Mesenteric fat pad (tissue), 1 donor: ENCODE results near the gene UQCR11. TPM values are rescaled to one million over a fixed set of nuclear protein-coding genes. Genes with fewer than 3 reads are reported as not detected.

Source experiments
- DNase-seq: peaks from one replicate; pipeline ENCODE4 v3.0.0-alpha.2; 2020; ENCODE audit warnings: low spot score
- total RNA-seq: library from RNA; stranded (reverse); fragmentation: NEBNext Ultra II Directional; extraction: Animal tissue kit (Norgen Biotek cat#: 25700); gene quantifications from one replicate; pipeline ENCODE4 v1.2.1, GENCODE V29; 2021
- donor health status: DM: yes; HTN: yes; CAD: no.

The UQCR11 gene
- total RNA-seq, 1 donor from 2014 or later, result 239 TPM

- peak; percentile 95 for DNase-seq
These were observed 13.1 kb downstream of the UQCR11 start for GRCh38 chr19:1592024-1592754.

GRCh38 chr19:1591421-1592023 lies 13.7 kb downstream of the UQCR11 start:
- no peak for DNase-seq

DNA sequence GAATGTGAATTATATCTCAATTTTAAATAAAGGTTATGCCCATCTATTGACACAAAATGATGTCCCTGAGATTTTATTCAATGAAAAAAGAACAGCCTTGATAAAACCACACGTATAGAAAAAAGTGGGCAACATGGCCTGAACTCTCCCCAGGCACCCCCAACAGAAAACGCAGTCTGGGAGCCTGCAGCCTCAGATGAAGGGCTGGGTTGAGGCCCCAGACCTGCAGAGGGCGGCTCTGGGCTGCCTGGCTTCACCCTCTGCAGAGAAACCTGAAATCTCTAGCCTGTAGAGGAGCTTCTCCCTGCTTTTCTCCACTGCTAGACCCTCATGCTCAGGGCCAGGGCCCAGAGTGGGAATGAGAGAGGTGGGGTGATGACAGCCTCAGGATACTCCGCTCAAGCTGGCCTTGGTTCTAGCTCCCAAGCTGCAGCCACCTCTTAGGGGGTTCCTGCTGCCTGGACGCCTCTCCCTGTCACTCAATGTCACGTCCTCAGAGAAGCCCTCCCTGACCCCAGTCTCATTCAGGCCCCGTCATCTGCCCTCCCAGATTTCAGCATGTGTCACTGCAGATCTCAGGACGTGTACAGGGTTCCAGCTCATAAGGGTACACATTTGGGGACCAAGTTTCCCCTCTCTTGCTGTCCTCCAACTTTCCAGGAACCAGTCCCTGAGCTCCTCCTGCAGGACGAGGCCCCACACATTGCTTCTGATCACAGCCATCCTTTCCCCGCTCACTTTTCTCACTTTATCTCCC lies 14.4 kb downstream of the UQCR11 start:
- no peak for DNase-seq

GRCh38 chr19:1587872-1588271 lies 17.4 kb downstream of the UQCR11 start:
- DNase-seq, result no peak

GRCh38 chr19:1585243-1585580 lies 20.1 kb downstream of the UQCR11 start:
- DNase-seq, result no peak

- DNase-seq, result no peak
These were observed 20.6 kb downstream of the UQCR11 start for GRCh38 chr19:1584500-1585242.

- DNase-seq, result no peak
These were observed 23.1 kb downstream of the UQCR11 start for GRCh38 chr19:1582201-1582600.

GRCh38 chr19:1580957-1581356 lies 24.3 kb downstream of the UQCR11 start:
- DNase-seq, result no peak

- DNase-seq, result no peak
These were observed 24.9 kb downstream of the UQCR11 start for GRCh38 chr19:1580382-1580781.

- no peak for DNase-seq
These were observed 26.0 kb downstream of the UQCR11 start for GRCh38 chr19:1579222-1579621.

DNA sequence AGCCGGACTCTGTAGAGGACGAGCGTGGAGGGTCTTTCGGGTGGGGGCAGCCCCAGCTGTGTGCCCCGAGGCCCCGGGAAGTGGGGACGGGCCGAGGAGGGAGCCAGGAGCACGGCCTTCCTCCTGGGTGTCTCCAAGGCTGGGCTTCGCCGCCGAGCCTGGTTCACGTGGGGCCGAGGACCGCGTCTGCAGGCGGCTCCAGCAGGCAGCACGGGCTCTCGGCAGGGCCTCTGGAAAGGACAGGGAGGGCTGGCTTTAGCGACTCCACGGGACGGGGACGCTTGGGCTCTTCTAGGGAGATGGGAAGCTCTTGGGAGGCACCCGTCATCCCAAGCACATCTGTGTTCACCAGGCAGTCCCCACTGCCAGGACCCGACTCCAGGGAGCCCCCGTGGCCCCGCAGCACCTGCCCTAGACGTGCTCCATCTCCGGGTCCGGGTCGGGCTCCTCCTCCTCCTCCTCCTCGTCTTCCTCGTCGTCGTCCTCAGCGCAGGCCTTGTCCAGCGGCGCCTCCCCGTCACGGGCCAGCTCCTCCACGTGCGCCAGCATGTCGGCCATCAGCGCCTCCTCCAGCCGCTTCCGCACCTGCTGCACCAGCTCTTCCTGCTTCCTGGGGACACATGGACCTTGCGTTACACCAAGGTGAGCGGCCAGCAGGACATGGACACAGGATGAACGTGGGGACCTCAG lies 27.2 kb downstream of the UQCR11 start:
- DNase-seq, result no peak

- no peak for DNase-seq
These were observed 28.0 kb downstream of the UQCR11 start for GRCh38 chr19:1577090-1577928.

DNA sequence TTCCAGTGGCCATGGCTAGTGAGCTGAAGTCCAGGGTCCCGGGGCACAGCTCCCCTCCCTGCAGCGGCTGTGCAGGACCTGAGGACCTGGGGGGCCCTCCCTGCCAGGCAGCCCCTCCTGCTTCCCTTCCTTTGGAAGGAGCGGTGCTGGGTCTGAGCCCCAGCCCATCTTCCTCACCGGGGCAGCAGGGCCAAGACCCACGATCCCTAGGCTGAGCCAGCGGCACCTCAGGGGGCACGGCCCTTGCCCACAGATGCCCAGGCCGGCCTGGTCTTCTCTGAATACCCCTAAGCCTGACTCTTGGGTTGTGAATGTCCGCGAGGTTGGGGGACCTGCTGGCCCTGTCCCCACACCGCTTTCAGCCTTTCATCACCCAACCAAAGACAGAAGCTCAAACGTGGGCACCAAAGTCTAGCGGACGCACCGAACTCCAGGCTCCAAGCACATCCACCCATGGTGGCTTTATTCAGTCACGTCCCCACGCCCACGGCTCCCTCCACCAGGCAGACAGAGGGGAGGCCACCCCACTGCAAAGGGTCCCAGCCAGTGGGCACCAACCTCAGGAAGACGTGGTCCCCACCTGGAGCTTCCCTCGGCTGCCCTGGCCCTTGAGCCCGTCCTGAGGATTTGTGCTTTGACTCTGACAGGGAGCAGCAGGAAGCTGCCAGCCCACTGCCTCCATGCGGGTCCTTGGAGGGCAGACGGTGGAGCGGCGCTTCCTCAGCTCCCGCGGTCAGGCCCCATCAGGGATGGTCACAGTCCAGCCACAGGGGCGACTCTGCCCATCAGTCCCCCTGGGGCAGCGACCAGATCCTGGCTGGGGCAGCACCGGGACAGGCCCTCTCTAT lies 28.8 kb downstream of the UQCR11 start:
- no peak for DNase-seq

GRCh38 chr19:1575323-1576241 lies 29.7 kb downstream of the UQCR11 start:
- DNase-seq, result no peak

DNA sequence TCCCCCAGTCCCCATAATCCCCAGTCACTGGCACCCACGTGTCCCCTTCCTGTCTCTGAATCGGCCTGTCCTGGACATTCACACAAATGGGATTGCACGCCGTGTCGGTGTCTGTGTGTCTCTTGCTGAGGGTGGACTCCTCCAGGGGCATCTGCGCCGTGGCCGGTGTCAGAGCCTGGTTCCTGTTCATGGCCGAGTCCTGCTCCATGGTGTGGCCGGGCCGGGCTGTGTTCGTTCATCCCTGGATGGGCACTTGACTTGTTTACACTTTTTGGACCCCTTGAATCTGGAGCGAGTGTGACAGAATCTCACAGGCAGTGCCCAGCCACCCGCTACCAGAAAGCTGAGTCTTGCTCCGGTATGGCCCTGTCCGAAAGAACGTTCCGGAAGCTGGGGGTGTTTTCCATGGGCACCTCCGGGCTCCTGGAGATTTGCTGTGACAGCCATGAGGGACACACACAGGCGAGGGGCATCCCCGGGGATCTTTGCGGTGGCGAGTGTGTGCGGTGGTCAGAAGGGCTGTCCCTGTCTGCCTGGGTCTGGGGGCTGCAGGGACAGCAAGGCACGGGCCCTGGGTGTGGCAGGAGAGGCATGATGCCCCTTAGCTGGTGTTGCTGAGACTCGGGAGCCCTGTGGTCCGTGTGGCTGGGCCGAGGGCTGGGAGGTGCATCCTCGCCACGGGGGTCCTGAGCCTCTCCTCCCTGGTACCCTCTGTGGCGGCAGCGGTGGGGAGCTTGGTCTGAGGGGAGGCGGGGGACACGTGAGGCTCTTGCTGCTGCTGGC lies 30.7 kb downstream of the UQCR11 start:
- no peak for DNase-seq

GRCh38 chr19:1572795-1573194 lies 32.5 kb downstream of the UQCR11 start:
- DNase-seq, result no peak

DNA sequence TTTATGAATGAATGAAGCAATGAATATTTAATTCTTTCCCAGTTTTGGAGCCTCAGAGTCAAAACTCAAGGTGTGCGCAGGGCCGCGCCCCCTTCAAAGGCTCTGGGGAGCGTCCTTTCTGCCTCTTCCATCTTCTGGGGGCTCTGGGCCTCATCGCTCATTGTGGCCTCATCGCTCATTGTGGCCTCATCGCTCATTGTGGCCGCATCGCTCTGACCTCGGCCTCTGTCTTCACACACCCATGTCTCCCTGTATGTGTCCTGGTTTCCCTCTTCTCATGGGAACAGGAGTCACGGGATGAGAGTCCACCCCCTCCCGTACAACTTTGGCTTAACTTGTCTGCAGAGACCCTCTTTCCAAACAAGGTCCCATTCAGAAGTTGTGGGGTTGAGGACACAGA lies 33.9 kb downstream of the UQCR11 start:
- no peak for DNase-seq
